ENCODE results near the gene TNFAIP6. TPM values are rescaled to one million over a fixed set of nuclear protein-coding genes. Genes with fewer than 3 reads are reported as not detected.
A peak's percentile ranks its signal among the peaks of the same experiment; 100 is the strongest.
"Not testable (repeated sequence)": the region's sequence is repeated elsewhere in the genome, so short reads cannot be mapped to it uniquely, and the experiment has no call there.

TNFAIP6 gene
- total RNA-seq, 1 experiment from 2014 or later: 0.11 TPM

- H3K4me3 Mint-ChIP-seq; H3K27ac Mint-ChIP-seq; ATAC-seq; H3K27me3 Mint-ChIP-seq (ENCODE audit: low read depth); DNase-seq (ENCODE audit: low spot score); H3K4me1 Mint-ChIP-seq; H3K9me3 Mint-ChIP-seq; CTCF ChIA-PET: not testable (repeated sequence)
- H3K36me3 Mint-ChIP-seq: peaks cover 80% of the 10 kb centered on the region
- POLR2A ChIA-PET: interaction anchor here (0.7 kb wide), 1 partner anchor 157 kb away, joined by 4 read pairs; no protein-coding TSS in a partner anchor
Measured at GRCh38 chr2:151421681-151422080, 64.3 kb downstream of the TNFAIP6 start.

GRCh38 chr2:151422917-151423439, 65.6 kb downstream of the TNFAIP6 start:
- Mint-ChIP-seq H3K9me3 (no peaks in the 10 kb centered on the region), H3K36me3 (peaks cover 74% of the 10 kb centered on the region), H3K4me3 (no peak overlapping the region), H3K27me3 (ENCODE audit: low read depth) (no peaks in the 10 kb centered on the region; the same call in 1 of the 2 replicates), H3K4me1 (no peaks in the 10 kb centered on the region), H3K27ac (no peak overlapping the region)
- CTCF ChIA-PET: no interaction called here
- ATAC-seq (no peak), DNase-seq (ENCODE audit: low spot score) (no peak)
- POLR2A ChIA-PET: interaction anchor here (0.6 kb wide), 1 partner anchor 134 kb away, joined by 3 read pairs; no protein-coding TSS in a partner anchor
- TF ChIP-seq NFYB (CRISPR knock-in tag; conservative IDR thresholded peaks at IDR 0.05; ENCODE audit: low read depth) (no peak), ZNF317 (CRISPR knock-in tag; IDR thresholded peaks at IDR 0.05; ENCODE audit: borderline replicate concordance, low read depth) (no peak), ZNF281 (CRISPR knock-in tag; IDR thresholded peaks at IDR 0.05) (no peak)

GRCh38 chr2:151423760-151424159, 66.4 kb downstream of the TNFAIP6 start:
- POLR2A ChIA-PET: no interaction called here
- Mint-ChIP-seq H3K27me3 (ENCODE audit: low read depth) (no peaks in the 10 kb centered on the region; the same call in 1 of the 2 replicates), H3K27ac (peak overlapping the region; percentile 57; the same call in 1 of the 2 replicates), H3K36me3 (peaks cover 77% of the 10 kb centered on the region), H3K4me3 (no peak overlapping the region), H3K4me1 (no peaks in the 10 kb centered on the region), H3K9me3 (no peaks in the 10 kb centered on the region)
- DNase-seq (ENCODE audit: low spot score) (no peak), ATAC-seq (no peak)
- no peak for TF ChIP-seq JUN (CRISPR knock-in tag; IDR thresholded peaks at IDR 0.05)
- TF ChIP-seq MYBL2 (CRISPR knock-in tag; IDR thresholded peaks at IDR 0.05): no peak
- no peak for TF ChIP-seq ZNF121 (CRISPR knock-in tag; IDR thresholded peaks at IDR 0.05)
- TF ChIP-seq HMGA2 (CRISPR knock-in tag; IDR thresholded peaks at IDR 0.05): no peak
- no peak for TF ChIP-seq TCF7 (CRISPR knock-in tag; IDR thresholded peaks at IDR 0.05; ENCODE audit: low read depth)
- no peak for TF ChIP-seq ZNF263 (CRISPR knock-in tag; IDR thresholded peaks at IDR 0.05; ENCODE audit: low read depth)
- TF ChIP-seq ZNF532 (CRISPR knock-in tag; IDR thresholded peaks at IDR 0.05; ENCODE audit: borderline replicate concordance): no peak
- CTCF ChIA-PET: no interaction called here

Small RNA genes lying within 50 kb of the gene (microRNA-seq; reads per million reads assigned to microRNA genes)
- not detected for gene MIR4773-1 (ENCODE audit: borderline number of aligned reads)
- not detected for gene MIR4773-2 (ENCODE audit: borderline number of aligned reads)

Other genes with a start within 250 kb of the TNFAIP6 start
- 2.8 to 3.3 TPM (median 2.9 TPM) in 3 replicates for gene RBM43, start 95.7 kb upstream of the TNFAIP6 start, total RNA-seq (2021)
- gene NMI, start 67.9 kb upstream of the TNFAIP6 start, total RNA-seq (2021): 3.4 to 4.3 TPM (median 3.7 TPM) in 3 replicates
- 73.9 to 96.9 TPM (median 82.9 TPM) in 3 replicates for gene RIF1, start 52.3 kb downstream of the TNFAIP6 start, total RNA-seq (2021)

Data from WTC11 (cell line).